ENCODE results near the gene AQP12B. TPM values are rescaled to one million over a fixed set of nuclear protein-coding genes. Genes with fewer than 3 reads are reported as not detected.

The AQP12B gene
- total and polyA plus RNA-seq, 2 of the 8 experiments (the other 6 are each of a cell fraction or from before 2014, with no cell fraction given): not detected

DNA sequence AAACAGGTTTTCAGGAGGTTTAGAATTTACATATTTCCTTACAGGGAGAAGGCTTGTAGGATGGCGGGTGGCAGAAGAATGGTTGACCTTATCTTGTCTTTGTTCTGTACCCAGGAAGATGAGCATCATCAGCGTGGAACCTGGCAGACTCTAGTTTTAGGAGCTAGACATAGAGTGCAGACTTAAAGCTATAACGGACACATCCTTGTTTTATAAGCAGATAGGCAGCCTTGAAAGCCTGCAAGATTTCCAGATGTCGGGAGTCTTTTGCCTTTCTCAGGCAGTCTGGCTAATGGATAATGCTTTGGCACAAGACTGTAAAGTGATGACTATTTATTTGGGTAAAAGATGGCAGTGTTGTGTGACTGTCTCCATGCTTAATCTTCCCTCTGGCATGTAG lies 11.7 kb downstream of the AQP12B start (continued):
- TF ChIP-seq RBBP5 (IDR thresholded peaks at IDR 0.05; ENCODE audit: borderline replicate concordance, low read depth, low read length) (no peak), BRCA1 (IDR thresholded peaks at IDR 0.05; ENCODE audit: low read depth, low read length) (no peak)
